HL-60 (cell line): ENCODE data around the gene PGAM5.

Experiments used
- DNase-seq, 2 experiments: peaks; one replicate each; pipeline ENCODE4 v3.0.0-alpha.2; 2010 to 2020; ENCODE audit warnings: low read depth in 1 of 2, low spot score in 1 of 2
- H3K27ac ChIP-seq: fragments of 250-450 bp; sonication (Bioruptor Pico); replicated peaks from 2 replicates; pipeline ENCODE4 v1.5.1; 2020; ENCODE audit warnings: mild to moderate bottlenecking, moderate library complexity
- H3K27me3 ChIP-seq: fragments of 250-450 bp; sonication (Bioruptor Pico); 2 replicates; pipeline ENCODE4 v1.5.1; 2021; ENCODE audit warnings: mild to moderate bottlenecking, moderate library complexity; ENCODE audit not compliant: insufficient read depth, poor library complexity, severe bottlenecking
- H3K4me3 ChIP-seq: replicated peaks from 2 replicates; pipeline ENCODE4 v1.5.1; 2011; ENCODE audit warnings: mild to moderate bottlenecking, control low read depth, low read length; ENCODE audit not compliant: insufficient read depth
- CTCF ChIP-seq: IDR thresholded peaks from one replicate; pipeline ENCODE4 v1.5.1; 2011; ENCODE audit warnings: low read length, control low read depth, inconsistent platforms; ENCODE audit not compliant: insufficient read depth
- GABPA ChIP-seq: IDR thresholded peaks from 2 replicates; pipeline ENCODE4 v1.6.1; 2012; ENCODE audit warnings: low read depth
- POLR2AphosphoS5 ChIP-seq: IDR thresholded peaks from 2 replicates; pipeline ENCODE4 v1.6.1; 2012; ENCODE audit warnings: low read depth
- REST ChIP-seq: IDR thresholded peaks from 2 replicates; pipeline ENCODE4 v1.6.1; 2012; ENCODE audit warnings: low read depth; ENCODE audit not compliant: insufficient replicate concordance
- SPI1 ChIP-seq: IDR thresholded peaks from 2 replicates; pipeline ENCODE4 v1.6.1; 2012; ENCODE audit warnings: low read depth, mild to moderate bottlenecking, borderline replicate concordance

PGAM5 gene

GRCh38 chr12:132736378-132736777, 25.7 kb downstream of the PGAM5 start:
- Histone ChIP-seq H3K27ac (no peak overlapping the region), H3K27me3 (no peaks in the 10 kb centered on the region), H3K4me3 (no peak overlapping the region)
- DNase-seq, result no peak
- TF ChIP-seq CTCF (no peak), SPI1 (no peak), REST (no peak), GABPA (no peak), POLR2AphosphoS5 (no peak)

GRCh38 chr12:132736913-132737312, 26.3 kb downstream of the PGAM5 start:
- TF ChIP-seq SPI1 (no peak), REST (no peak), CTCF (no peak)
- no peak overlapping the region for H3K27ac ChIP-seq
- DNase-seq, result no peak
- no peaks in the 10 kb centered on the region for H3K27me3 ChIP-seq
- H3K4me3 ChIP-seq, result no peak overlapping the region

- H3K27ac ChIP-seq, result no peak overlapping the region
- DNase-seq, result no peak
- TF ChIP-seq SPI1 (no peak), REST (no peak), POLR2AphosphoS5 (no peak), CTCF (no peak), GABPA (no peak)
- H3K4me3 ChIP-seq, result no peak overlapping the region
- no peaks in the 10 kb centered on the region for H3K27me3 ChIP-seq
Observed at GRCh38 chr12:132739600-132740312, 29.1 kb downstream of the PGAM5 start.
